K562 (cell line): ENCODE measurements around the gene CD99L2.

Experiments
- ATF1 ChIP-seq, 2 experiments: fragments of 450-650 bp in 1 of 2; IDR thresholded peaks; 2 replicates each; pipeline ENCODE4 v1.6.1; 2016; ENCODE audit warnings: missing compliant biosample characterization in 1 of 2, missing genetic modification characterization in 1 of 2
- ATF7 ChIP-seq: fragments of 450-650 bp; IDR thresholded peaks from 2 replicates; pipeline ENCODE4 v1.7.1; 2014; ENCODE audit warnings: mild to moderate bottlenecking, moderate library complexity
- EZH2 ChIP-seq: IDR thresholded peaks from 2 replicates; pipeline ENCODE4 v1.6.1; 2012; ENCODE audit warnings: low read depth, mild to moderate bottlenecking, inconsistent platforms, low read length, borderline replicate concordance
- LARP7 ChIP-seq: fragments of 450-650 bp; IDR thresholded peaks from 2 replicates; pipeline ENCODE4 v1.6.1; 2016
- ZEB2 ChIP-seq: fragments of 450-650 bp; IDR thresholded peaks from 2 replicates; pipeline ENCODE4 v1.6.1; 2016
- TF ChIP-seq, protein P1 (sequence below), 3 experiments: IDR thresholded peaks in 2 of 3; conservative IDR thresholded peaks in 1 of 3; 2 replicates each; pipeline ENCODE4 v1.5.1; 2011 to 2012; ENCODE audit warnings: low read length in 3 of 3, mild to moderate bottlenecking in 3 of 3, control low read depth in 2 of 3, improper control_type of control experiment in 1 of 3, inconsistent platforms in 1 of 3, low read depth in 1 of 3, mixed read lengths in 1 of 3, moderate library complexity in 1 of 3; ENCODE audit not compliant: insufficient read depth in 2 of 3

- TF ChIP-seq ATF1 (CRISPR knock-in tag; IDR thresholded peaks at IDR 0.05) = no peak
- no peak for TF ChIP-seq ATF1 (tag; IDR thresholded peaks at IDR 0.05)
- TF ChIP-seq, protein P1, sequence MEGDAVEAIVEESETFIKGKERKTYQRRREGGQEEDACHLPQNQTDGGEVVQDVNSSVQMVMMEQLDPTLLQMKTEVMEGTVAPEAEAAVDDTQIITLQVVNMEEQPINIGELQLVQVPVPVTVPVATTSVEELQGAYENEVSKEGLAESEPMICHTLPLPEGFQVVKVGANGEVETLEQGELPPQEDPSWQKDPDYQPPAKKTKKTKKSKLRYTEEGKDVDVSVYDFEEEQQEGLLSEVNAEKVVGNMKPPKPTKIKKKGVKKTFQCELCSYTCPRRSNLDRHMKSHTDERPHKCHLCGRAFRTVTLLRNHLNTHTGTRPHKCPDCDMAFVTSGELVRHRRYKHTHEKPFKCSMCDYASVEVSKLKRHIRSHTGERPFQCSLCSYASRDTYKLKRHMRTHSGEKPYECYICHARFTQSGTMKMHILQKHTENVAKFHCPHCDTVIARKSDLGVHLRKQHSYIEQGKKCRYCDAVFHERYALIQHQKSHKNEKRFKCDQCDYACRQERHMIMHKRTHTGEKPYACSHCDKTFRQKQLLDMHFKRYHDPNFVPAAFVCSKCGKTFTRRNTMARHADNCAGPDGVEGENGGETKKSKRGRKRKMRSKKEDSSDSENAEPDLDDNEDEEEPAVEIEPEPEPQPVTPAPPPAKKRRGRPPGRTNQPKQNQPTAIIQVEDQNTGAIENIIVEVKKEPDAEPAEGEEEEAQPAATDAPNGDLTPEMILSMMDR (IDR thresholded peaks at IDR 0.05 in 2 of 3, conservative IDR thresholded peaks at IDR 0.05 in 1 of 3; ENCODE audit: insufficient read depth in 2 of 3, low read depth in 1 of 3, low read length in 3 of 3) = no peak
- TF ChIP-seq LARP7 = no peak
- TF ChIP-seq ATF7 = no peak
- peak; percentile 61; the same call in 1 of the 2 replicates for TF ChIP-seq ZEB2
- TF ChIP-seq EZH2 = no peak
Observed at GRCh38 chrX:150848914-150849365, 49.5 kb downstream of the CD99L2 start.
